Bronchial epithelial cell (primary cell): ENCODE measurements around the gene CYSLTR2. TPM values are rescaled to one million over a fixed set of nuclear protein-coding genes. Genes with fewer than 3 reads are reported as not detected.

Source experiments
- DNase-seq: peaks from one replicate; pipeline ENCODE4 v3.0.0-alpha.2; 2010; ENCODE audit warnings: low read depth
- FAIRE-seq: peaks from 2 replicates; lab custom pipeline; 2011; peaks lifted over from hg19 to GRCh38; lab: Jason Lieb, UNC
- H3K27me3 ChIP-seq: 2 replicates; pipeline ENCODE4 v1.5.1; 2011; ENCODE audit warnings: low read length; ENCODE audit not compliant: control insufficient read depth, insufficient read depth
- H3K36me3 ChIP-seq: 2 replicates; pipeline ENCODE4 v1.5.1; 2011; ENCODE audit warnings: low read length; ENCODE audit not compliant: control insufficient read depth, insufficient read depth
- H3K4me3 ChIP-seq: 2 replicates; pipeline ENCODE4 v1.5.1; 2011; ENCODE audit warnings: mild to moderate bottlenecking, low read depth, low read length, control low read depth
- total RNA-seq: library from RNA; depleted of rRNA; stranded (reverse); fragments of >200 nt; gene quantifications from 2 replicates; pipeline ENCODE4 v1.2.1, GENCODE V29; 2014
- TF ChIP-seq, protein P1 (sequence below): IDR thresholded peaks from 2 replicates; pipeline ENCODE4 v1.5.1; 2011; ENCODE audit warnings: mild to moderate bottlenecking, moderate library complexity, low read length, control low read depth, inconsistent platforms; ENCODE audit not compliant: insufficient read depth, severe bottlenecking

Gene CYSLTR2
- total RNA-seq, 1 donor from 2014 or later, result not detected

DNA sequence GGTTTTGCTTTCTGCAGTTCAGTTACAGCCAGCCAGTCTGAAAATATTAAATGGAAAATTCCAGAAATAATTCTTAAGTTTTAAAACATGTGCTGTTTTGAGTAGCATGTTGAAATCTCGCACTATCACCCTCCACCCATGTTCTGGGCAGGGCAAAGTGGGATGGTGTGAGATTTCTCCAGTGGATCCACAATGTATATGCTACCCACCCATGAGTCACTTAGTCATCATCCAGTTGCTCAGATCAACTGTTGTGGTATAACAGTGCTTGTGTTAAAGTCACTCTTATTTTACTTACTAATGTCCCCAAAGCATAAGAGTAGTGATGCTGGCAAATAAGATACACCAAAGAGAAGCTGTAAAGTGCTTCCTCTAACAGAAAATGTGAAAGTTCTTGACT, 56.4 kb downstream of the CYSLTR2 start:
- Histone ChIP-seq H3K4me3 (no peak overlapping the region), H3K27me3 (no peaks in the 10 kb centered on the region), H3K36me3 (no peaks in the 10 kb centered on the region)
- FAIRE-seq (no peak), DNase-seq (no peak)
- TF ChIP-seq, protein P1, sequence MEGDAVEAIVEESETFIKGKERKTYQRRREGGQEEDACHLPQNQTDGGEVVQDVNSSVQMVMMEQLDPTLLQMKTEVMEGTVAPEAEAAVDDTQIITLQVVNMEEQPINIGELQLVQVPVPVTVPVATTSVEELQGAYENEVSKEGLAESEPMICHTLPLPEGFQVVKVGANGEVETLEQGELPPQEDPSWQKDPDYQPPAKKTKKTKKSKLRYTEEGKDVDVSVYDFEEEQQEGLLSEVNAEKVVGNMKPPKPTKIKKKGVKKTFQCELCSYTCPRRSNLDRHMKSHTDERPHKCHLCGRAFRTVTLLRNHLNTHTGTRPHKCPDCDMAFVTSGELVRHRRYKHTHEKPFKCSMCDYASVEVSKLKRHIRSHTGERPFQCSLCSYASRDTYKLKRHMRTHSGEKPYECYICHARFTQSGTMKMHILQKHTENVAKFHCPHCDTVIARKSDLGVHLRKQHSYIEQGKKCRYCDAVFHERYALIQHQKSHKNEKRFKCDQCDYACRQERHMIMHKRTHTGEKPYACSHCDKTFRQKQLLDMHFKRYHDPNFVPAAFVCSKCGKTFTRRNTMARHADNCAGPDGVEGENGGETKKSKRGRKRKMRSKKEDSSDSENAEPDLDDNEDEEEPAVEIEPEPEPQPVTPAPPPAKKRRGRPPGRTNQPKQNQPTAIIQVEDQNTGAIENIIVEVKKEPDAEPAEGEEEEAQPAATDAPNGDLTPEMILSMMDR, result no peak

DNA sequence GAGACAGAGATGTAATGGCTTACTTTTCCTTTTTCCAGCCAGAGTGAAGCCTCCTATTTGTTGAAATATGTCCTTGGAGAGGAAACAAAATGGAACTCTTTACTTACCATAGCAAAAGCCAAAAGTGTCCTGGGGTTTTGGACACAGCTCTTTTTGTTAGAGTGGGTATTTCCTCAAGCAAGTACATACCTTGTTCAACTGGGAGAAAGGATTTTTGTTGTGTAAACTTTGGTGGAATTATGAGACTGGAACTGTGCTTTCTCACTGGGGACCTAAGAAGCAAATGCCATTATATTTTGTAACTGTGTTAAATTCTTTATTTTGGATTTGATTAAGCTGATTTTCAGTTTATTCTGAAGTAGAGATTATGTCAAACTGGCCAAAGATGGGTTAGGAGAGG, 58.4 kb downstream of the CYSLTR2 start:
- TF ChIP-seq, protein P1, result no peak
- no peak overlapping the region for H3K4me3 ChIP-seq
- H3K27me3 ChIP-seq, result no peaks in the 10 kb centered on the region
- H3K36me3 ChIP-seq, result no peaks in the 10 kb centered on the region
- FAIRE-seq (no peak), DNase-seq (no peak)

DNA sequence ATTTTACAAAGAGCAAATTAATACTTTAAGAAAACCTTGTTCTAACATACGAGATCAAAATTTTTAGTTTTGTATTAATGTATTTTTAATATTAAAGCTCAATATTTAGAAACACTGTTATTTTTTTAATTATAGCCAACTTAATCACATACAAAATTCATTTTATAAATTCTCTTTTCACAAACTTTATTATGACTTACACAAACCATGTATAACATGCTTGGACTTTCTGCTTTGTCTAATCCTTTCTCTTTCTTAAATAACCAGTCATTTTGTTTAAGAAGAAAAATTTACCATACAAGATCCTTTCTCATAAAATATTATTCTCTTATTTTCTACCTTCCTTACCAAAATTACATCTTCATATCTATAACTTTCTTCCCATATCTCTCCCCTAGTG, 62.2 kb downstream of the CYSLTR2 start:
- FAIRE-seq, result no peak
- Histone ChIP-seq H3K27me3 (no peaks in the 10 kb centered on the region), H3K4me3 (no peak overlapping the region), H3K36me3 (no peaks in the 10 kb centered on the region)
- TF ChIP-seq, protein P1, result no peak
- DNase-seq, result no peak

DNA sequence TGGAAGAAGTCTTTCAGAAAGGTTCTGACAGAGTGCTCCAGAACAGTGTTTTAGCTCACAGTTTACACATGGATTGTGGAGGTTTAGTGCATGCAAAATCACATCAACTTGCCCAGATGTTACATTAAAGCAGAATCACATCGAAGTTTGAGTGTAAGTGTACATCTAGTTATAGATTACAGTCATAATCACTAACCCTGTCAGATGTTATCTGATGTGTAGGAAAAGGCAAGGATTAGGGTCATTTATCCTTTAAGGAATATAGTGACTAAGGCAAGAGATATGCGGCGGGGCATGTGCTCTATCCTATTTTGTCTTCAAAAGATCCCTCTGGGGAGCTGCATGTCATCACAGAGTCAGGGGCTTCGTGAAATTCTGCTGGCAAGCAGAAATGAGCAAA, 66.9 kb downstream of the CYSLTR2 start:
- no peak for FAIRE-seq
- no peak overlapping the region for H3K4me3 ChIP-seq
- TF ChIP-seq, protein P1, result no peak

DNA sequence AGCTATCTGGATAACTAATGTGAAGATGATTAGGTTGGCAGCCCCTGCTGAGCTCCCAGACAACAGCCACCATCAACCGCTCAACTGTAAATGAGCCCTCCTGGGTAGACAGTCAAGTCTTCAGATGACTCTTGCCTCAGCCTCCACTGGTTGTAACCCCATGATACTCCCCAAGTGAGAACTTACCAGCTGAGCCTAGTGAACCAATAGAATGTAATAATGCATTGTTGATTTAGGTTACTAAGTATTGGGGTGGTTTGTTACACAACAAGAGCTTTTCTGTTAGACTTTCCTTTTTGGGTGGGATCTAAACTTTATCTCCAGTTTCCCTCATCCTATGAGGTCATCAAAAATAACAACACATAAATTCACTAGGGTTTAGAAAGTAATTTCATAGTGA, 69.4 kb downstream of the CYSLTR2 start:
- DNase-seq (no peak), FAIRE-seq (no peak)
- H3K36me3 ChIP-seq, result no peaks in the 10 kb centered on the region
- TF ChIP-seq, protein P1, result no peak
- no peak overlapping the region for H3K4me3 ChIP-seq
- no peaks in the 10 kb centered on the region for H3K27me3 ChIP-seq

More for the DNA sequence above, 66.9 kb downstream of the CYSLTR2 start:
- H3K27me3 ChIP-seq, result no peaks in the 10 kb centered on the region
- DNase-seq, result no peak
- H3K36me3 ChIP-seq, result no peaks in the 10 kb centered on the region

DNA sequence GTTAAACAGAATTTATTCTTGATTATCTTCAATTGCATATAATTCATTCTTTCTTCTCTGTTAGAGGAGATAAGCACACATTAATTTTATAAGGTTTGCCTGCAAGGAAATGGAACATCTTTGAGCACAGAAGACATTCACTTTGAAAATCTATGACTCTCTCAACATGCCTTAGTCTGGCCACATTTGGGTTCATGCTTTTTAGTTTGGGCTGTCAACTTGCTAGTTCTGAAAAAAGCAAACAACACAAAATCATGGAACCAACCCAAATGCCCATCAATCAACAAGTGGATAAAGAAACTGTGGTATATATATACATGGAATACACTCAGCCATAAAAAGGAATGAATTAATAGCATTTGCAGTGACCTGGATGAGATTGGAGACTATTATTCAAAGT, 71.5 kb downstream of the CYSLTR2 start:
- TF ChIP-seq, protein P1, result no peak
- no peak overlapping the region for H3K4me3 ChIP-seq
- no peak for DNase-seq
- no peaks in the 10 kb centered on the region for H3K36me3 ChIP-seq
- H3K27me3 ChIP-seq, result no peaks in the 10 kb centered on the region
- FAIRE-seq, result no peak
